ENCODE results near the gene AMZ2.
"Not testable (repeated sequence)": the region's sequence is repeated elsewhere in the genome, so short reads cannot be mapped to it uniquely, and the experiment has no call there.

The AMZ2 gene

GRCh38 chr17:68220786-68221185 lies 27.1 kb upstream of the AMZ2 start:
- not testable (repeated sequence) for DNase-seq

- DNase-seq, result no peak
Measured at GRCh38 chr17:68221786-68222185, 26.1 kb upstream of the AMZ2 start.

- no peak for DNase-seq
Measured at GRCh38 chr17:68222606-68223005, 25.2 kb upstream of the AMZ2 start.

- not testable (repeated sequence) for DNase-seq
Measured at GRCh38 chr17:68225055-68225454, 22.8 kb upstream of the AMZ2 start.

GRCh38 chr17:68228039-68228680 lies 19.7 kb upstream of the AMZ2 start:
- not testable (repeated sequence) for DNase-seq

- no peak for DNase-seq
Measured at GRCh38 chr17:68228817-68229570, 18.8 kb upstream of the AMZ2 start.

GRCh38 chr17:68229619-68230018 lies 18.2 kb upstream of the AMZ2 start:
- no peak for DNase-seq

GRCh38 chr17:68231131-68231530 lies 16.7 kb upstream of the AMZ2 start:
- not testable (repeated sequence) for DNase-seq

GRCh38 chr17:68231541-68231940 lies 16.3 kb upstream of the AMZ2 start:
- no peak for DNase-seq

GRCh38 chr17:68232741-68233140 lies 15.1 kb upstream of the AMZ2 start:
- not testable (repeated sequence) for DNase-seq

- DNase-seq, result not testable (repeated sequence)
Measured at GRCh38 chr17:68234726-68235335, 13.0 kb upstream of the AMZ2 start.

- DNase-seq, result not testable (repeated sequence)
Measured at GRCh38 chr17:68235336-68235791, 12.5 kb upstream of the AMZ2 start.

- DNase-seq, result not testable (repeated sequence)
Measured at GRCh38 chr17:68237369-68238163, 10.3 kb upstream of the AMZ2 start.

GRCh38 chr17:68238164-68238870 lies 9.5 kb upstream of the AMZ2 start:
- no peak for DNase-seq

- no peak for DNase-seq
Measured at GRCh38 chr17:68238871-68239253, 9.0 kb upstream of the AMZ2 start.

- DNase-seq, result no peak
Measured at GRCh38 chr17:68239632-68240366, 8.0 kb upstream of the AMZ2 start.

- DNase-seq, result no peak
Measured at GRCh38 chr17:68246271-68247028, 1.4 kb upstream of the AMZ2 start.

GRCh38 chr17:68248199-68248825 lies 469 bp downstream of the AMZ2 start:
- peak; percentile 27 for DNase-seq

GRCh38 chr17:68248891-68249290 lies 1.0 kb downstream of the AMZ2 start:
- no peak for DNase-seq

GRCh38 chr17:68249354-68249765 lies 1.5 kb downstream of the AMZ2 start:
- no peak for DNase-seq
